GM12878 (cell line): Measurements from ENCODE around the gene IRX6. TPM values are rescaled to one million over a fixed set of nuclear protein-coding genes. Genes with fewer than 3 reads are reported as not detected.

Source experiments
- ATAC-seq: fragments of 200-7000 bp; cut with Tn5 transposase; 3 replicates; pipeline ENCODE4 v1.9.1; 2020; ENCODE audit warnings: mild to moderate bottlenecking, moderate library complexity
- BruUV-seq: library from RNA; stranded (reverse); fragments of 400-500 nt; replicated peaks from 2 replicates; lab custom pipeline; 2021; lab: Mats Ljungman, UMichigan
- CTCF ChIA-PET: fragments of 300-600 bp; sonication (Branson Sonifier 250); formaldehyde crosslinking; extraction: SDS; loops from one replicate; lab custom pipeline; 2021; ENCODE audit warnings: inconsistent platforms; lab: Yijun Ruan, JAX
- POLR2A ChIA-PET: fragments of 350-600 bp; formaldehyde crosslinking; extraction: SDS; loops from one replicate; lab custom pipeline; 2021; ENCODE audit warnings: inconsistent platforms; lab: Charles Lee
- RAD21 ChIA-PET: fragments of 300-600 bp; sonication (Branson Sonifier 250); formaldehyde crosslinking; loops from one replicate; lab custom pipeline; 2023; ENCODE audit warnings: antibody characterized with exemption; ENCODE audit not compliant: unreplicated experiment; lab: Charles Lee
- SMC1A ChIA-PET: fragments of 300-600 bp; sonication (Branson Sonifier 250); formaldehyde crosslinking; loops from one replicate; lab custom pipeline; 2023; ENCODE audit not compliant: unreplicated experiment, uncharacterized antibody; lab: Charles Lee
- DNase-seq: peaks from one replicate; pipeline ENCODE4 v3.0.0-alpha.2; 2011; ENCODE audit warnings: low read depth, low spot score
- FAIRE-seq: peaks from 3 replicates; lab custom pipeline; 2011; peaks lifted over from hg19 to GRCh38; lab: Jason Lieb, UNC
- H2AFZ ChIP-seq: 2 replicates; pipeline ENCODE4 v1.6.0; 2011; ENCODE audit warnings: low read depth, low read length, control low read depth; ENCODE audit not compliant: control insufficient read depth
- H3K27ac ChIP-seq: 2 replicates; pipeline ENCODE4 v1.5.1; 2011; ENCODE audit warnings: control low read depth; ENCODE audit not compliant: control insufficient read depth, insufficient read depth
- H3K27me3 ChIP-seq, 2 experiments: replicated peaks in 1 of 2; 2 replicates each; pipeline versions ENCODE4 v1.6.0 to v1.6.1; 2011; ENCODE audit warnings: low read length in 1 of 2; ENCODE audit not compliant: control insufficient read depth in 2 of 2, insufficient read depth in 2 of 2
- H3K36me3 ChIP-seq, 2 experiments: 2 replicates each; pipeline ENCODE4 v1.5.1; 2011; ENCODE audit warnings: low read length in 1 of 2; ENCODE audit not compliant: control insufficient read depth in 2 of 2, insufficient read depth in 2 of 2
- H3K4me1 ChIP-seq: 2 replicates; pipeline ENCODE4 v1.6.1; 2011; ENCODE audit warnings: mild to moderate bottlenecking, low read length, moderate library complexity, mixed read lengths; ENCODE audit not compliant: control insufficient read depth, insufficient read depth
- H3K4me2 ChIP-seq: 2 replicates; pipeline ENCODE4 v1.6.0; 2011; ENCODE audit warnings: control low read depth; ENCODE audit not compliant: control insufficient read depth, insufficient read depth
- H3K4me3 ChIP-seq: fragments of 200-600 bp; sonication (generic); 2 replicates; pipeline ENCODE4 v1.5.1; 2016
- H3K79me2 ChIP-seq: 2 replicates; pipeline ENCODE4 v1.6.0; 2011; ENCODE audit warnings: low read length; ENCODE audit not compliant: control insufficient read depth, insufficient read depth
- H3K9ac ChIP-seq: 2 replicates; pipeline ENCODE4 v1.8.0; 2011; ENCODE audit warnings: low read length, control low read depth, mixed read lengths; ENCODE audit not compliant: control insufficient read depth, insufficient read depth
- H3K9me3 ChIP-seq: replicated peaks from 3 replicates; pipeline ENCODE4 v1.5.1; 2011; ENCODE audit warnings: mild to moderate bottlenecking, low read length; ENCODE audit not compliant: control insufficient read depth, insufficient read depth
- H4K20me1 ChIP-seq: 2 replicates; pipeline ENCODE4 v1.6.0; 2011; ENCODE audit not compliant: control insufficient read depth, insufficient read depth
- BRCA1 ChIP-seq: IDR thresholded peaks from 2 replicates; pipeline ENCODE4 v1.6.1; 2011; ENCODE audit warnings: low read depth, low read length, improper control_type of control experiment
- CREB1 ChIP-seq: IDR thresholded peaks from 2 replicates; pipeline ENCODE4 v1.6.1; 2012; ENCODE audit warnings: low read depth, mild to moderate bottlenecking, inconsistent platforms
- HDGF ChIP-seq: fragments of 450-650 bp; IDR thresholded peaks from 2 replicates; pipeline ENCODE4 v1.6.1; 2016; ENCODE audit warnings: antibody characterized with exemption
- JUND ChIP-seq: IDR thresholded peaks from 2 replicates; pipeline ENCODE4 v1.6.1; 2012; ENCODE audit warnings: low read depth, mild to moderate bottlenecking, low read length, improper control_type of control experiment, moderate library complexity
- MTA3 ChIP-seq: IDR thresholded peaks from 2 replicates; pipeline ENCODE4 v1.6.1; 2012; ENCODE audit warnings: low read length, inconsistent platforms, borderline replicate concordance
- NFYA ChIP-seq: IDR thresholded peaks from 2 replicates; pipeline ENCODE4 v1.6.1; 2011; ENCODE audit warnings: low read depth, mild to moderate bottlenecking, low read length, improper control_type of control experiment, borderline replicate concordance
- PML ChIP-seq: IDR thresholded peaks from 2 replicates; pipeline ENCODE4 v1.6.1; 2012; ENCODE audit warnings: low read length, inconsistent platforms
- SPI1 ChIP-seq: IDR thresholded peaks from 2 replicates; pipeline ENCODE4 v1.6.1; 2011; ENCODE audit warnings: low read depth, mild to moderate bottlenecking, low read length, moderate library complexity, borderline replicate concordance; ENCODE audit not compliant: insufficient read depth
- ZNF24 ChIP-seq: fragments of 450-650 bp; IDR thresholded peaks from 2 replicates; pipeline ENCODE4 v1.6.1; 2017; ENCODE audit warnings: antibody characterized with exemption, mild to moderate bottlenecking
- WGBS: methylation state at CpG from one replicate; pipeline ENCODE4 v1.1.6; 2016; ENCODE audit warnings: low lambda C conversion rate; ENCODE audit not compliant: insufficient replicate concordance, insufficient coverage; ENCODE audit errors: missing lambda C conversion rate; 5-methylcytosine and 5-hydroxymethylcytosine counted together
- in situ Hi-C: fragments of 300-500 bp; cut with MboI; formaldehyde crosslinking; loops from 9 replicates; pipeline ENCODE4 v1.14.3; 2018; ENCODE audit warnings: mixed read lengths
- intact Hi-C: fragments of 100-400 bp; cut with micrococcal nuclease; formaldehyde crosslinking; loops from one replicate; pipeline ENCODE4 v1.14.2; 2022; ENCODE audit not compliant: unreplicated experiment
- polyA plus RNA-seq, 11 experiments: library from polyadenylated mRNA; depleted of rRNA in 4 of 11; unstranded in 6 of 11; stranded (reverse) in 5 of 11; fragments of >200 nt; fragmentation: Nextera tagmentation in 4 of 11; fragmentation: Illumina TruSeq in 1 of 11; extraction: Ambion mirVana in 4 of 11; extraction: Trizol in 1 of 11; gene quantifications; 1 replicate in 1 of 11; 2 replicates in 10 of 11; pipeline versions ENCODE4 v1.2.1 to v1.2.3, GENCODE V29; 2011 to 2016; ENCODE audit warnings: inconsistent platforms in 2 of 11, missing spikeins in 2 of 11, low read depth in 1 of 11
- total RNA-seq, 4 experiments: library from RNA; depleted of rRNA in 3 of 4; stranded (reverse); fragments of >200 nt in 3 of 4; fragmentation: Illumina TruSeq in 1 of 4; extraction: Trizol in 1 of 4; gene quantifications; 2 replicates each; pipeline versions ENCODE4 v1.2.1 to v1.2.3, GENCODE V29; 2013 to 2021
- TF ChIP-seq, protein P1 (sequence below): IDR thresholded peaks from 2 replicates; pipeline ENCODE4 v1.6.1; 2012; ENCODE audit warnings: mild to moderate bottlenecking, low read depth, low read length
- TF ChIP-seq, protein P2 (sequence below): IDR thresholded peaks from 2 replicates; pipeline ENCODE4 v1.6.1; 2011; ENCODE audit warnings: borderline replicate concordance, low read depth, mild to moderate bottlenecking, moderate library complexity, mixed read lengths, low read length; ENCODE audit not compliant: insufficient read depth; ENCODE audit errors: extremely low read length

Gene IRX6
- total and polyA plus RNA-seq, 10 of the 15 experiments (the other 5 are each of a cell fraction or from before 2014, with no cell fraction given), result not detected

DNA sequence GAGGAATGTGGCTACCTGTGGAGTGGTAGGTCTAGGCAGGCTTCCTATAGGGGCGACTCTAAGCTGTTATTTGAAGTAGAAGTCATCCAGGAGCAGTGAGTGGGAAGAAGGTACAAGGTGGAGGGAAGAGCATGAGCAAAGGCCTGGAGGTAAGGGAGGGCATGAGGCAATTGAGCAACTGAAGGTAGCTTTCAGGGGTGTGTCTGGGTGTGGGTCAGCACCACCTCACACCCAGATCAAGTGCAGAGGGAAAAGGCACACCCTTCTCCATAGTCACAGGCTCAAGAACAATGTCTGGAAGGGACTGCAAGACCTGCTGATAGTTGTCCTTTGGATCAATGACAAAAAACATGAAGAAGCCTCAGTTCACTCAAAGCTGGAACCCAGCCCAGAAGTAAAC is 46.5 kb upstream of the IRX6 start:
- no peak overlapping the region for H2AFZ ChIP-seq
- no peaks in the 10 kb centered on the region for H4K20me1 ChIP-seq
- ATAC-seq, result no peak
- TF ChIP-seq SPI1 (no peak), MTA3 (no peak), NFYA (no peak), HDGF (no peak), PML (no peak), JUND (no peak), BRCA1 (no peak), CREB1 (no peak), ZNF24 (no peak)
- TF ChIP-seq, protein P1, sequence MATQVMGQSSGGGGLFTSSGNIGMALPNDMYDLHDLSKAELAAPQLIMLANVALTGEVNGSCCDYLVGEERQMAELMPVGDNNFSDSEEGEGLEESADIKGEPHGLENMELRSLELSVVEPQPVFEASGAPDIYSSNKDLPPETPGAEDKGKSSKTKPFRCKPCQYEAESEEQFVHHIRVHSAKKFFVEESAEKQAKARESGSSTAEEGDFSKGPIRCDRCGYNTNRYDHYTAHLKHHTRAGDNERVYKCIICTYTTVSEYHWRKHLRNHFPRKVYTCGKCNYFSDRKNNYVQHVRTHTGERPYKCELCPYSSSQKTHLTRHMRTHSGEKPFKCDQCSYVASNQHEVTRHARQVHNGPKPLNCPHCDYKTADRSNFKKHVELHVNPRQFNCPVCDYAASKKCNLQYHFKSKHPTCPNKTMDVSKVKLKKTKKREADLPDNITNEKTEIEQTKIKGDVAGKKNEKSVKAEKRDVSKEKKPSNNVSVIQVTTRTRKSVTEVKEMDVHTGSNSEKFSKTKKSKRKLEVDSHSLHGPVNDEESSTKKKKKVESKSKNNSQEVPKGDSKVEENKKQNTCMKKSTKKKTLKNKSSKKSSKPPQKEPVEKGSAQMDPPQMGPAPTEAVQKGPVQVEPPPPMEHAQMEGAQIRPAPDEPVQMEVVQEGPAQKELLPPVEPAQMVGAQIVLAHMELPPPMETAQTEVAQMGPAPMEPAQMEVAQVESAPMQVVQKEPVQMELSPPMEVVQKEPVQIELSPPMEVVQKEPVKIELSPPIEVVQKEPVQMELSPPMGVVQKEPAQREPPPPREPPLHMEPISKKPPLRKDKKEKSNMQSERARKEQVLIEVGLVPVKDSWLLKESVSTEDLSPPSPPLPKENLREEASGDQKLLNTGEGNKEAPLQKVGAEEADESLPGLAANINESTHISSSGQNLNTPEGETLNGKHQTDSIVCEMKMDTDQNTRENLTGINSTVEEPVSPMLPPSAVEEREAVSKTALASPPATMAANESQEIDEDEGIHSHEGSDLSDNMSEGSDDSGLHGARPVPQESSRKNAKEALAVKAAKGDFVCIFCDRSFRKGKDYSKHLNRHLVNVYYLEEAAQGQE, result no peak
- TF ChIP-seq, protein P2, sequence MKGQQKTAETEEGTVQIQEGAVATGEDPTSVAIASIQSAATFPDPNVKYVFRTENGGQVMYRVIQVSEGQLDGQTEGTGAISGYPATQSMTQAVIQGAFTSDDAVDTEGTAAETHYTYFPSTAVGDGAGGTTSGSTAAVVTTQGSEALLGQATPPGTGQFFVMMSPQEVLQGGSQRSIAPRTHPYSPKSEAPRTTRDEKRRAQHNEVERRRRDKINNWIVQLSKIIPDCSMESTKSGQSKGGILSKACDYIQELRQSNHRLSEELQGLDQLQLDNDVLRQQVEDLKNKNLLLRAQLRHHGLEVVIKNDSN, result no peak
- H3K9me3 ChIP-seq, result no peaks in the 10 kb centered on the region
- no peaks in the 10 kb centered on the region for H3K27me3 ChIP-seq
- BruUV-seq, result no TSS peak
- no peak for FAIRE-seq
- H3K79me2 ChIP-seq, result no peaks in the 10 kb centered on the region
- ChIA-PET SMC1A (no interaction called here), CTCF (no interaction called here), POLR2A (no interaction called here), RAD21 (no interaction called here)
- H3K4me1 ChIP-seq, result no peaks in the 10 kb centered on the region
- H3K4me3 ChIP-seq, result no peak overlapping the region
- no peaks in the 10 kb centered on the region for H3K36me3 ChIP-seq
- 0% methylated on average over 1 of the region's 1 CpG for WGBS
- H3K4me2 ChIP-seq, result no peak overlapping the region
- in situ Hi-C loops, result no loop called here
- no peak for DNase-seq
- H3K27ac ChIP-seq, result no peak overlapping the region
- intact Hi-C loops, result no loop called here
- no peak overlapping the region for H3K9ac ChIP-seq
